K562 (cell line): ENCODE data around the gene ELMO1. TPM values are rescaled to one million over a fixed set of nuclear protein-coding genes. Genes with fewer than 3 reads are reported as not detected.

Experiments used
- ATAC-seq: fragments of 200-7000 bp; cut with Tn5 transposase; 3 replicates; pipeline ENCODE4 v1.9.1; 2020; ENCODE audit warnings: moderate library complexity
- BruUV-seq: library from RNA; stranded (reverse); fragments of 400-500 nt; replicated peaks from 2 replicates; lab custom pipeline; 2021; lab: Mats Ljungman, UMichigan
- CTCF ChIA-PET: fragments of 300-600 bp; formaldehyde crosslinking; extraction: SDS; loops from one replicate; lab custom pipeline; 2021; ENCODE audit warnings: low intra/inter-chr PET ratio; lab: Yijun Ruan, JAX
- POLR2A ChIA-PET: fragments of 300-600, 350-650 bp; sonication (Branson Sonifier 250); formaldehyde crosslinking; extraction: SDS; loops from one replicate; lab custom pipeline; 2021; ENCODE audit warnings: antibody characterized with exemption, inconsistent platforms; lab: Yijun Ruan, JAX
- DNase-seq, 4 experiments: peaks; one replicate each; pipeline versions ENCODE4 v3.0.0 to v3.0.0-alpha.2; 2011 to 2018; ENCODE audit warnings: low spot score in 3 of 4, mixed read lengths in 3 of 4; ENCODE audit errors: extremely low read depth in 1 of 4
- FAIRE-seq: peaks from 2 replicates; lab custom pipeline; 2011; peaks lifted over from hg19 to GRCh38; lab: Jason Lieb, UNC
- H2AFZ ChIP-seq: 2 replicates; pipeline ENCODE4 v1.6.0; 2011; ENCODE audit warnings: low read depth, low read length, control low read depth, inconsistent platforms
- H3K27ac ChIP-seq: fragments of 200-600 bp; 3 replicates; pipeline ENCODE4 v1.8.0; 2011; ENCODE audit warnings: low read depth, mild to moderate bottlenecking, control low read depth, inconsistent platforms, low read length, moderate library complexity, mixed read lengths; ENCODE audit errors: extremely low read depth
- H3K27me3 ChIP-seq, 2 experiments: fragments of 300-600 bp in 1 of 2; 2 replicates in 1 of 2; 3 replicates in 1 of 2; pipeline versions ENCODE4 v1.6.0 to v1.8.0; 2011; ENCODE audit warnings: inconsistent platforms in 2 of 2, low read length in 2 of 2, mild to moderate bottlenecking in 1 of 2, mixed read lengths in 1 of 2, moderate library complexity in 1 of 2; ENCODE audit not compliant: control insufficient read depth in 2 of 2, insufficient read depth in 2 of 2
- H3K36me3 ChIP-seq: fragments of 300-600 bp; 3 replicates; pipeline ENCODE4 v1.8.0; 2011; ENCODE audit warnings: mild to moderate bottlenecking, low read length, inconsistent platforms; ENCODE audit not compliant: control insufficient read depth, insufficient read depth
- H3K4me1 ChIP-seq, 2 experiments: fragments of 200-600 bp in 1 of 2; replicated peaks in 1 of 2; 2 replicates in 1 of 2; 3 replicates in 1 of 2; pipeline versions ENCODE4 v1.5.1 to v1.8.0; 2011; ENCODE audit warnings: inconsistent platforms in 2 of 2, low read length in 2 of 2, mild to moderate bottlenecking in 1 of 2, mixed read lengths in 1 of 2, moderate library complexity in 1 of 2; ENCODE audit not compliant: control insufficient read depth in 2 of 2, insufficient read depth in 2 of 2
- H3K4me2 ChIP-seq: 2 replicates; pipeline ENCODE4 v1.6.1; 2011; ENCODE audit warnings: low read length, control low read depth, inconsistent platforms, mixed read lengths; ENCODE audit not compliant: insufficient read depth
- H3K4me3 ChIP-seq: fragments of 200-600 bp; sonication (generic), shearing (Covaris generic); 2 replicates; pipeline ENCODE4 v1.5.1; 2016; ENCODE audit warnings: control low read depth, inconsistent platforms
- H3K79me2 ChIP-seq: fragments of 200-600 bp; 3 replicates; pipeline ENCODE4 v1.8.0; 2011; ENCODE audit warnings: low read length, inconsistent platforms; ENCODE audit not compliant: control insufficient read depth, insufficient read depth
- H3K9ac ChIP-seq, 2 experiments: 2 replicates each; pipeline versions ENCODE4 v1.6.0 to v1.6.1; 2011; ENCODE audit warnings: low read depth in 2 of 2, low read length in 2 of 2, control low read depth in 1 of 2, inconsistent platforms in 1 of 2, mild to moderate bottlenecking in 1 of 2, mixed read lengths in 1 of 2; ENCODE audit not compliant: insufficient read depth in 1 of 2
- H3K9me1 ChIP-seq: one replicate; pipeline ENCODE4 v1.6.0; 2011; ENCODE audit warnings: inconsistent platforms, mild to moderate bottlenecking, low read length, moderate library complexity; ENCODE audit not compliant: control insufficient read depth, insufficient read depth
- H3K9me3 ChIP-seq: replicated peaks from 2 replicates; pipeline ENCODE4 v1.5.1; 2011; ENCODE audit warnings: low read depth, low read length, inconsistent platforms; ENCODE audit not compliant: control insufficient read depth, insufficient read depth
- H4K20me1 ChIP-seq: replicated peaks from 2 replicates; pipeline ENCODE4 v1.6.1; 2011; ENCODE audit warnings: low read length, inconsistent platforms, mixed read lengths; ENCODE audit not compliant: control insufficient read depth, insufficient read depth
- E4F1 ChIP-seq: fragments of 250-450 bp; sonication (Bioruptor Pico); IDR thresholded peaks from 2 replicates; pipeline ENCODE4 v1.5.0; 2021; ENCODE audit warnings: mild to moderate bottlenecking, borderline replicate concordance
- GABPA ChIP-seq: fragments of 200-800 bp; sonication (Bioruptor generic); conservative IDR thresholded peaks from 2 replicates; pipeline ENCODE4 v1.6.1; 2016; ENCODE audit warnings: low read depth, missing genetic modification characterization, missing compliant biosample characterization
- NFIX ChIP-seq: fragments of 250-450 bp; sonication (Bioruptor Pico); IDR thresholded peaks from 2 replicates; pipeline ENCODE4 v1.4.0; 2020; ENCODE audit warnings: low read depth, mild to moderate bottlenecking, moderate library complexity
- PHB2 ChIP-seq: fragments of 450-650 bp; IDR thresholded peaks from 2 replicates; pipeline ENCODE4 v1.6.1; 2017; ENCODE audit warnings: low read depth
- POLR2H ChIP-seq: IDR thresholded peaks from 2 replicates; pipeline ENCODE4 v1.6.1; 2016; ENCODE audit warnings: missing genetic modification characterization, low read depth, mild to moderate bottlenecking, control low read depth, missing compliant biosample characterization, moderate library complexity
- TARDBP ChIP-seq: fragments of 450-650 bp; IDR thresholded peaks from 2 replicates; pipeline ENCODE4 v1.6.1; 2016
- ZBTB17 ChIP-seq: fragments of 450-650 bp; formaldehyde crosslinking; IDR thresholded peaks from 2 replicates; pipeline ENCODE4 v1.4.0; 2020; ENCODE audit warnings: mild to moderate bottlenecking
- ZBTB40 ChIP-seq, 2 experiments: fragments of 450-650 bp in 1 of 2; sonication (generic) in 1 of 2; formaldehyde crosslinking in 1 of 2; IDR thresholded peaks; 2 replicates each; pipeline versions ENCODE4 v1.7.1 to v1.9.0; 2016 to 2022; ENCODE audit warnings: inconsistent platforms in 1 of 2, mild to moderate bottlenecking in 1 of 2, missing genetic modification reagents in 1 of 2
- ZNF311 ChIP-seq: fragments of 250-450 bp; sonication (Bioruptor Pico); IDR thresholded peaks from 2 replicates; pipeline ENCODE4 v1.4.0; 2020; ENCODE audit warnings: mild to moderate bottlenecking, moderate library complexity
- ZNF79 ChIP-seq: fragments of 250-450 bp; sonication (Bioruptor Pico); IDR thresholded peaks from 2 replicates; pipeline ENCODE4 v1.4.0; 2020; ENCODE audit warnings: low read depth, mild to moderate bottlenecking, moderate library complexity
- WGBS: fragments of 100-300 bp; shearing (Covaris generic); methylation state at CpG from one replicate; pipeline ENCODE4 v1.1.6; 2016; ENCODE audit warnings: low coverage, mixed read lengths; ENCODE audit not compliant: insufficient coverage; ENCODE audit errors: missing lambda C conversion rate; 5-methylcytosine and 5-hydroxymethylcytosine counted together
- in situ Hi-C: fragments of 300-500 bp; cut with MboI; formaldehyde crosslinking; loops from 4 replicates; pipeline ENCODE4 v1.15.0; 2018; ENCODE audit warnings: inconsistent platforms, mixed read lengths
- intact Hi-C: fragments of 100-400 bp; cut with micrococcal nuclease; formaldehyde crosslinking; loops from 2 replicates; pipeline ENCODE4 v1.14.2; 2022
- polyA plus RNA-seq, 8 experiments: library from polyadenylated mRNA; depleted of rRNA in 4 of 8; stranded (reverse) in 5 of 8; unstranded in 3 of 8; fragments of >200 nt; fragmentation: Nextera tagmentation in 2 of 8; fragmentation: Illumina TruSeq in 1 of 8; extraction: Ambion mirVana in 2 of 8; extraction: Trizol in 1 of 8; gene quantifications; 2 replicates each; pipeline versions ENCODE4 v1.2.1 to v1.2.3, GENCODE V29; 2011 to 2014; ENCODE audit warnings: inconsistent platforms in 1 of 8, missing spikeins in 1 of 8
- total RNA-seq, 7 experiments: library from RNA; depleted of rRNA in 6 of 7; stranded (reverse); fragments of >200 nt in 6 of 7; fragmentation: Illumina TruSeq in 2 of 7; extraction: Trizol in 2 of 7; gene quantifications; 2 replicates each; pipeline versions ENCODE4 v1.2.1 to v1.2.3, GENCODE V29; 2011 to 2021; ENCODE audit warnings: low replicate concordance in 1 of 7

Gene ELMO1
- total and polyA plus RNA-seq, 9 of the 15 experiments (the other 6 are each of a cell fraction or from before 2014, with no cell fraction given) = 0.36 to 7.2 (median 3.6) TPM

GRCh38 chr7:36884351-36884750 lies 564.3 kb downstream of the ELMO1 start:
- FAIRE-seq = no peak
- intact Hi-C loops = no loop called here
- CTCF ChIA-PET = no interaction called here
- no peak for TF ChIP-seq ZNF79 (CRISPR knock-in tag)
- no peak for TF ChIP-seq POLR2H (tag)
- TF ChIP-seq ZNF311 (CRISPR knock-in tag) = no peak
- no peak for TF ChIP-seq TARDBP
- no peak for TF ChIP-seq ZBTB40 (IDR thresholded peaks at IDR 0.05)
- TF ChIP-seq ZBTB40 (CRISPR knock-in tag; IDR thresholded peaks at IDR 0.05) = no peak
- TF ChIP-seq NFIX (CRISPR knock-in tag) = no peak
- TF ChIP-seq ZBTB17 (CRISPR knock-in tag) = no peak
- TF ChIP-seq PHB2 = no peak
- no peak for TF ChIP-seq E4F1 (CRISPR knock-in tag)
- no peak for TF ChIP-seq GABPA (tag)

More at GRCh38 chr7:36884351-36884750, 564.3 kb downstream of the ELMO1 start:
- Histone ChIP-seq H3K4me2 (no peak overlapping the region), H3K9me1 (no peaks in the 10 kb centered on the region), H3K36me3 (no peaks in the 10 kb centered on the region), H3K4me1 (no peaks in the 10 kb centered on the region), H3K4me3 (no peak overlapping the region), H3K27me3 (no peaks in the 10 kb centered on the region; a peak in 1 of 5 replicates), H3K9ac (no peak overlapping the region), H3K27ac (no peak overlapping the region), H4K20me1 (no peaks in the 10 kb centered on the region), H3K9me3 (no peaks in the 10 kb centered on the region), H3K79me2 (no peaks in the 10 kb centered on the region), H2AFZ (no peak overlapping the region)
- ATAC-seq (no peak), DNase-seq (no peak)
- BruUV-seq = no TSS peak
- 2% methylated on average over 5 of the region's 5 CpGs for WGBS
- in situ Hi-C loops = no loop called here
- POLR2A ChIA-PET = interaction anchor here (0.5 to 1.6 kb wide), 3 partner anchors 13 to 30 kb away, joined by 3 to 6 read pairs (median 4); no protein-coding TSS in a partner anchor
